H7 (cell line): ENCODE data around the gene C19orf73. TPM values are rescaled to one million over a fixed set of nuclear protein-coding genes. Genes with fewer than 3 reads are reported as not detected.
A peak's percentile ranks its signal among the peaks of the same experiment; 100 is the strongest.

Source experiments
- DNase-seq: peaks from one replicate; pipeline ENCODE4 v3.0.0; 2012
- H3K27me3 ChIP-seq: 2 replicates; pipeline ENCODE4 v1.6.0; 2011; ENCODE audit warnings: mild to moderate bottlenecking, low read length; ENCODE audit not compliant: control insufficient read depth, insufficient read depth
- H3K36me3 ChIP-seq: replicated peaks from 2 replicates; pipeline ENCODE4 v1.5.1; 2011; ENCODE audit warnings: low read length; ENCODE audit not compliant: control insufficient read depth, insufficient read depth
- H3K4me3 ChIP-seq: 2 replicates; pipeline ENCODE4 v1.5.1; 2011; ENCODE audit warnings: low read depth, mild to moderate bottlenecking, control low read depth, low read length, moderate library complexity; ENCODE audit not compliant: insufficient read depth
- total RNA-seq: library from RNA; depleted of rRNA; stranded (reverse); fragments of >200 nt; shearing (Covaris generic); gene quantifications from 2 replicates; pipeline ENCODE4 v1.2.3, GENCODE V29; 2014; rRNA removed

C19orf73 gene, protein sequence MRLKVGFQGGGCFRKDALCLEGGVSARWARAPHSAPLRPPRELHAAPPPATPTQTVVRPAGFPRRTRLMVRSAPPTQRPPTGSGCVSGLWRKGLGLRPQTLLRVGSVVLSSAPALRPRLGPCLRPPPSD
- 1.4 and 3.2 TPM in 2 replicates for total RNA-seq

DNA sequence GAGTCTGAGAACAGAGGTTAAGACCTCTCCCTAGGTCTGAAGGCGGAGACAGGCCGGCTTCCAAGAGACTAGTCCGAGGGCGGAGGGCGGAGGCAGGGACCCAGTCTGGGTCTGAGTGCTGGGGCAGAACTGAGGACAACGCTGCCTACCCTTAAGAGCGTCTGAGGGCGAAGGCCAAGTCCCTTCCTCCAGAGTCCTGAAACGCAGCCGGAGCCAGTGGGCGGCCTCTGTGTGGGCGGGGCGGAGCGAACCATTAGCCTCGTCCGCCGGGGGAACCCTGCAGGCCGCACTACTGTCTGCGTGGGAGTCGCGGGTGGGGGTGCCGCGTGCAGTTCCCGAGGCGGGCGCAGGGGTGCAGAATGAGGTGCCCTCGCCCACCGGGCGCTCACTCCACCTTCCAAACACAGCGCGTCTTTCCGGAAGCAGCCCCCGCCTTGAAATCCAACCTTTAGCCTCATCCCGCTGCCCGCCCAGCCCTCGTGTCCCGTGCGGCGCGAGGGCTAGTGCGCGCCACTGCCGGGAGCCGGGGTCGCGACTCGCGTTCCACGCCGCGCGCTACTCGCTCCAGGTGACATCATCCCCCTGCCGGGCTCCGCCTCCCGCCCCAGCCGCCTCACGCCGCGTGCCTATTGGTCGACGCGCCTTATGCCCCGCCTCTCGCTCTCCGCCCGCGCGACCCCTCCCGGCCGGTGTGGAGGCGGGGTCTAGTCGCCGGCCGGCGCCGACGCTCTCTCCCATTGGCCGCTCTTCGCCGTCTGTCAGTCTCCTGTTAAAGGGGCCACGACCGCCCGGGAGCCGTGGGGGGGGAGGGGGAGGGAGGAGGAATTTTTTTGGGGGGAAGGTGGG lies at the start of gene C19orf73:
Gene C19orf73 (minus strand): TSS at position 579 of the 846 bp plus-strand sequence. CDS start 121 bp downstream, at position 458.
- no peaks in the 10 kb centered on the region for H3K36me3 ChIP-seq
- H3K27me3 ChIP-seq, result peaks cover 39% of the 10 kb centered on the region
- peak; percentile 100 for DNase-seq
- H3K4me3 ChIP-seq, result peak within 1 kb of the TSS; percentile 96

DNA sequence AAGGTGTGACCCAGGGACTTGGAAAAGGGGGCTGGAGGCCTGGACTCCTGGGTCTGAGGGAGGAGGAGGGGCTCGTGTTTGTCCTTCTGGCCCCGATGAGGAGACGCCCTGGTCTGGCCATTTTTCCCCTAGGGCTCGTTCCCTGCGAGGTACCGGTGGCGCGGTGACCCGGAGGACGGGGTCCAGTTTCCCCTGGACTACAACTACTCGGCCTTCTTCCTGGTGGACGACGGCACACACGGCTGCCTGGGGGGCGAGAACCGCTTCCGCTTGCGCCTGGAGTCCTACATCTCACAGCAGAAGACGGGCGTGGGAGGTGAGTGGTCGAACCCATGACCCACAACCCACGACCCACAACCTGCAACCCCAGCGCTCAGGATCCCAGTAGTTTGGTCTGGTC lies 49.5 kb upstream of the C19orf73 start:
- DNase-seq, result peak; percentile 30
- no peak overlapping the region for H3K4me3 ChIP-seq
- H3K27me3 ChIP-seq, result peaks cover 18% of the 10 kb centered on the region
- no peaks in the 10 kb centered on the region for H3K36me3 ChIP-seq

DNA sequence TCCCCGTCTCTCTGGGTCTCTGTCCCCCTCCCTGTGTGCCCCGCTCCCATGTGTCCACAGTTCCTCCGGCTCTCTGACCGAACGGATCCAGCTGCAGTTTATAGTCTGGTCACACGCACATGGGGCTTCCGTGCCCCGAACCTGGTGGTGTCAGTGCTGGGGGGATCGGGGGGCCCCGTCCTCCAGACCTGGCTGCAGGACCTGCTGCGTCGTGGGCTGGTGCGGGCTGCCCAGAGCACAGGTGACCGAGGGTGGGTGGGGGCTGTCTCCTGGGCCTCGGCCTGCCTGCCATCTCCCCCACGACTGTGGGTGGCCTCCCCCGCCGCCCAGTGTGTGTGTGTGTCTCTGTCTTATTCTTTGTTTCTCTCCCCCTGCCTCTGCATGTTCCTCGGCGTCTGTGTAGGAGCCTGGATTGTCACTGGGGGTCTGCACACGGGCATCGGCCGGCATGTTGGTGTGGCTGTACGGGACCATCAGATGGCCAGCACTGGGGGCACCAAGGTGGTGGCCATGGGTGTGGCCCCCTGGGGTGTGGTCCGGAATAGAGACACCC lies 49.0 kb upstream of the C19orf73 start:
- Histone ChIP-seq H3K36me3 (no peaks in the 10 kb centered on the region), H3K27me3 (peaks cover 18% of the 10 kb centered on the region), H3K4me3 (no peak overlapping the region)
- DNase-seq, result peak; percentile 46

DNA sequence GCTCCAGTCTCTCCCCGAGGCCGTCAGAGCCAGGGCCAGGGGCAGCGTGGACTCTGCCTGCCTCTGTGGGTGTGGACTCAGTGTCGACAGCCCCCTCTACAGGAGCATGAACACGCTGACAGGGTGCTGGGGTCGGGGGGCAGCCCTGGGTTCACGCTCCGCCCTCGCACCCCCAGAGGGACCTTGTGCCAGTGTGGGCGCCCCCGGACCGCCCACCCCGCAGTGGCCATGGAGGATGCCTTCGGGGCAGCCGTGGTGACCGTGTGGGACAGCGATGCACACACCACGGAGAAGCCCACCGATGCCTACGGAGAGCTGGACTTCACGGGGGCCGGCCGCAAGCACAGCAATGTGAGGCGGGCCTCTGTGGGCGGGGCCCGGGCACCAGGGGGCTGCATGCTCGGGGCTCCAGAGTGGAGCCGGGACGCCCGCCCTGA lies 46.9 kb upstream of the C19orf73 start:
- no peaks in the 10 kb centered on the region for H3K36me3 ChIP-seq
- peak overlapping the region; percentile 25; the same call in 1 of the 2 replicates for H3K4me3 ChIP-seq
- DNase-seq, result peak; percentile 91
- H3K27me3 ChIP-seq, result peaks cover 18% of the 10 kb centered on the region

DNA sequence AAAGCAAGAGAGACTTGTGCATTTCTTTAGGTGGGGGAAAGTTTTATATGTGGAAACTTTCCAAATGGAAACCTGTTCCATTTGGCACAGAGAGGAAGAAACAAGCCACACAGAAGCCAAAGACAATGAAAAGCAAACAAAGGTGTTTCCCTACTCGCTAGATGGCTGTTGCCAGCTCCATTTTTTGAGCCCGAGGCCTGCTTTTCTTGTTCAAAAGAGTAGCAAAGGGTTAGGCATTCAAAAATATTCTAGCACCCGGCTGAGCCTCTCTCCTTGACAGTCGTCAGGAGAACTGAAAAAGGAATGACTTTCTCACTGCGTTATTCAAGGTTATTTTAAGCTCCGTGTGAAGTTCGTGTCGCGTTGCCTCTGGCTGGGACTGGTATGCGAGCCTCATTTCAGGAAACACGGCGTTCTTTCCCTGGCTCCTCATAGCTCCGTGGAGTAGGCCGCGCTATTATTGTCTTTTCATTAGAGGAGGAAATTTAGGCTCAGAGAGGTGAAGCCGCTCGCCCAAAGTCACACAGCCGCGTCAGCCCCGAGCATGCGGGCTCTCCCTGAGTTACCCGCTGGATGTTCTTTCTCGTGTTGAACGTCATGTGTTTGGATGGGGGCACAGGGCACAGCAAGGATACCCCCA lies 46.3 kb upstream of the C19orf73 start:
- peaks cover 18% of the 10 kb centered on the region for H3K27me3 ChIP-seq
- DNase-seq, result no peak
- no peaks in the 10 kb centered on the region for H3K36me3 ChIP-seq
- peak overlapping the region; percentile 25; the same call in 1 of the 2 replicates for H3K4me3 ChIP-seq

DNA sequence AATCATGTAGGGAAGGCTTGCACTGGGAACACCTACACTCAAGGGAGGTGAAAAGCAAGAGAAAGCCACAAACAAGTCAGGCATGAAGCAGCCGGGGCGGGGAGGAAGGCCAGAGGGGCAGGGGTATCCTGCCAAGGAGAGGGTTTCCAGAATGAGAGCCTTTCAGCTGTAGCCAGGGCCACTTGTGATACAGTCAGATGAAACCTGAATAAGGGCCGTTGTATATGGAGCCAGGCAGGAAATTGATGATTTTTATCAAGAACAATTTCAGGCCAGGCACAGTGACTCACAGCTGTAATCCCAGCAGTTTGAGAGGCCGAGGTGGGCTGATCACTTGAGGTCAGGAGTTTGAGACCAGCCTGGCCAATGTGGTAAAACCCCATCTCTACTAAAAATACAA lies 43.0 kb upstream of the C19orf73 start:
- peaks cover 28% of the 10 kb centered on the region for H3K27me3 ChIP-seq
- DNase-seq, result no peak
- H3K4me3 ChIP-seq, result no peak overlapping the region
- H3K36me3 ChIP-seq, result no peaks in the 10 kb centered on the region

DNA sequence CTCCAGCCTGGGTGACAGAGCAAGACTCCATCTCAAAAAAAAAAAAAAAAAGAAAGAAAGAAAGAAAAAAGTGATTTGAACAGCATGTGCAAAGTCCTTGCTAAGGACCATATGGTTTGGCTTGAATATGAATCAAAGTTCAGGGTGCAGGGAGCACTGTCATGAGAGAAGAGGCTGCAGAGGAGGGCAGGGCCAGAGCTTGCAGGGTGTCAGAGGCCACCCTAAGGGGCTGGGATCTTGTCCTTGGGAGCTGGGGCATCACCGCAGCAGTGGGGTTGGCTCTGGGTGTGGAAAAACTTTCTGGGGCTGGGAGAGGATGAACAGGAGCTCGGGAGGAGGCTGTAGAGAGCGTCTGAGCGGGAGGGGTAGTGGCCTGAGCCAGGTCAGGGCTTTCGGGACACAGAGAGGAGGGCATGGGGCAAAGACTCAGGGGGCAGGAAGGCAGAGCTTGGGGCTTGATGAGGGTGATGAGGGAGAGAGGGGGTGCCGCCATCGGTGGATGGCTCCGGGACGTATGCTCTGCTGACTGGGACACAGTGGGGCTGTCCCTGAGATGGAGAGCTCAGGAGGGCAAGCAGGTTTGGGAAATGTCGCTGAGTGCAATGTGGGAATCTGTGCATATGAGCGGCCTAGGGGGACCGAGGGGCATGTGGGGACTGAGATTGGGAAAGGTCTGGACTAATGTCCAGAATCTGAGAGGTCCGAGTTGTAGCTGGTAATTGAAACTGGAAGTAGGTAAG lies 41.7 kb upstream of the C19orf73 start:
- Histone ChIP-seq H3K27me3 (peaks cover 24% of the 10 kb centered on the region), H3K36me3 (no peaks in the 10 kb centered on the region), H3K4me3 (no peak overlapping the region)
- DNase-seq, result peak; percentile 22

DNA sequence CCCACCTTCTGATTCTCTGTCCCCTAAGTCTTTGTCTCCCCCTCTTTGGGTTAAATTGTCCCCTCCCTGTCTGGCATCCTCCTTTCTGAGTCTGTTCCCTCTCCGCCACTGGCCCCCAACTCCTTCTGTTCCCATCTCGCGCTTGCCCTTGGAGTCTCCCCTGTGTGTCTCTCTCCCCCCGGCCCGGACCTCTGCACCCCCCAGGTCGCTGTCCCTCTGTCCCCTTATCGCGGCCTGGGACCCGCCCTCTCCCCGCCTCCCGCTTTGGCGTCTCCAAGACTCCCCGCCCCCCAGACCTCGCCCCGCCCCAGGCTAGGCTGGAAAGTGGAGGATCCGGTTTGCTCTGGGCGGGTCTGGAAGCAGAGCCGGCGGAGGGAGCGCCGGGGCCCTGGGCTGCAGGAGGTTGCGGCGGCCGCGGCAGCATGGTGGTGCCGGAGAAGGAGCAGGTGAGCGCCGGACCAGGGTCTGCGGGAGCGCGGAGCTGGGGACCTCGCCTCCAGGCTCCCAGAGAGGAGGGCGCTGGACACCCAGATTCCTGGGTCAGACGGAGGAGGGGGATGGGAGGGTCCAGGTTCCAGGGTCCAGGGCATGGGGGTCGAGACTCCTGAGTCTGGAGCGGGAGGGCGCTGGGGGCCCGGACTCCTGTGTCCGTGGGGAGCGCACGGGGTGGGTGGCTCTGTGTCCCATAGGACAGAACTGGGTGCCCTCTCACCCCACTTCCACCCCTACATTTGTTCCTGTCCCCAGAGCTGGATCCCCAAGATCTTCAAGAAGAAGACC lies 38.7 kb upstream of the C19orf73 start, which contains the start of gene TRPM4:
Gene TRPM4 (plus strand): TSS at position 348 of the 780 bp plus-strand sequence. CDS start 75 bp downstream, at position 423.
- Histone ChIP-seq H3K36me3 (no peaks in the 10 kb centered on the region), H3K27me3 (peaks cover 26% of the 10 kb centered on the region), H3K4me3 (peak within 1 kb of the TSS; percentile 73)
- peak; percentile 98 for DNase-seq

DNA sequence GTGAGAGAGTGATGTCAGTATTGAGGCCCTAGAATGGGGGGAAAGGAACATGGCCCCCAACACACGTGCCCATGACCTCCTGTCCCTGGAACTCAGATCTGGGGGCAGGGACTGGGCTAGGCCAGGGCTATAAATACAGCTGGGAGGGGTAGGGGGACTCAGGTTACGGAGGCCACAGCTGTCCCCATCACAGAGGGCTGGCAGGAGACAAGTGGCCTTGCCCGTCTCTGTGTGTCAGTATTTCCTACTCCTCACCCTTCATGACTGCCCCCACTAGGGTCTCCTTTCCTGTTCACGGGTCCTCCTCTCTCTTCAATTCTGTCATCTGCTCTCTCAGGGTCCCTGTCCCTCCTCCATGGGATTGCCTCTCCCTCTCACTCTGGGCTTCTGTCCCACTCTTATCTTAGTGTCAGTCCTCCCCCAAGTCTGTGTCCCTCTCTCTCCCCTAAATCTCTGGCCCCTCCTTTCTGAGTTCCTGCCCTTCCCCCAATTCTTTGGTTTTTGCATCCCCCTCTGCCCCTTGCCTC lies 36.9 kb upstream of the C19orf73 start:
- Histone ChIP-seq H3K4me3 (no peak overlapping the region), H3K27me3 (peaks cover 35% of the 10 kb centered on the region), H3K36me3 (no peaks in the 10 kb centered on the region)
- peak; percentile 49 for DNase-seq

DNA sequence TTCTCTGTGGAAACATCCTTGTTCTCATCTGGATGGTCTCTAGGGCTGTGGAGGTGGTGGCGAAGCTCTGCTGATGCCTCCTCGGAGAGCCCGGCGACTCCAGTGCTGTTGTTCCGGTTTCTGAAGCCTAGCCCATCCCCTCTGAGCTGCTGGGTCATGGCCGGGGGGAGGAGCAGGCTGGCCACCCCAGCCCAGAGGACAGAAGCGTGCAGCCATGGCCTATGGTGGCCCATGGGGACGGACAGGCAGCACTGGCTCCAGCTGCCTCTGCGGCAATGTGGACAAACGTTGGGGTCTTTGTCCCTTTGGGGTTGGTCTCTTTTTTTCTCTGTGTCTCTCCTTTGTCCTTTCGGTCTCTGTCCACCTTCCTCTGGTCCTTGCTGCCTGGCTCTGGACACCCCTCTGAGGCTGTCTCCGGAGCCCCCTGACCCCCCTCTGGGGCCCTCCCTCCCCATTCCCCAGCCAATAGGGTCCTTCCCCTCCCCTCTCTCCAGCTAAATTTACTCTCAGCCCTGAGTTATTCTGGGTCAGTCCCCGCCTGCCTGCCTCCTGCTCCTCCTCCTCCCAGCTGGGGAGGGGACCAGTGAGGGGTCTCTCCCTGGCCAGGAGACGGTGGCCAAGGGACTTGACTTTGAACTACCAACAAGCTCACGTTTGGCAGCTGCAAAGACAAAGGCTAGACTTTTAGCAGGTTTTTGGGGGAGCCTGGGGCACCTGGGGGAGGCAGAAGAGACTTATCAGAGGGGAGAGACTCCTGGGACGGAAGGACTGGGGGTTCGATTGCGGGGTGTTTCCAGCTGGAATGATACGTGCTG lies 36.3 kb upstream of the C19orf73 start, which contains the start of gene HRC:
Gene HRC (minus strand): TSS at position 392 of the 815 bp plus-strand sequence. CDS start 159 bp downstream, at position 233.
- H3K4me3 ChIP-seq, result no peak within 1 kb of the TSS
- peak; percentile 56 for DNase-seq
- no peaks in the 10 kb centered on the region for H3K36me3 ChIP-seq
- H3K27me3 ChIP-seq, result peaks cover 38% of the 10 kb centered on the region

DNA sequence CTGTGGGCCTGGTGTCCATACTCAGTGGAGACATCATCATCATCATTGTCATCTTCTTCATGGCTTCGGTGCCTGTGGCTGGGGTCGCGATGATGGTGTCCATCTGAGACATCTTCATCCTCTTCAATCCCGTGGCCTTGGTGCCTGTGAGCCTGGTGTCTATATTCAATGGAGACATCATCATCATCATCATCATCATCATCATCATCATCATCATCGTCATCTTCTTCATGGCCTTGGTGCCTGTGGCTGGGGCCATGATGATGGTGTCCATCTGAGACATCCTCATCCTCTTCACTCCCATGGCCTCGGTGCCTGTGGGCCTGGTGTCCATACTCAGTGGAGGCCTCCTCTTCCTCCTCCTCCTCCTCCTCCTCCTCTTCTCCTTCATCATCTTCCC lies 35.3 kb upstream of the C19orf73 start:
- Histone ChIP-seq H3K27me3 (peaks cover 38% of the 10 kb centered on the region), H3K36me3 (no peaks in the 10 kb centered on the region), H3K4me3 (no peak overlapping the region)
- DNase-seq, result no peak

DNA sequence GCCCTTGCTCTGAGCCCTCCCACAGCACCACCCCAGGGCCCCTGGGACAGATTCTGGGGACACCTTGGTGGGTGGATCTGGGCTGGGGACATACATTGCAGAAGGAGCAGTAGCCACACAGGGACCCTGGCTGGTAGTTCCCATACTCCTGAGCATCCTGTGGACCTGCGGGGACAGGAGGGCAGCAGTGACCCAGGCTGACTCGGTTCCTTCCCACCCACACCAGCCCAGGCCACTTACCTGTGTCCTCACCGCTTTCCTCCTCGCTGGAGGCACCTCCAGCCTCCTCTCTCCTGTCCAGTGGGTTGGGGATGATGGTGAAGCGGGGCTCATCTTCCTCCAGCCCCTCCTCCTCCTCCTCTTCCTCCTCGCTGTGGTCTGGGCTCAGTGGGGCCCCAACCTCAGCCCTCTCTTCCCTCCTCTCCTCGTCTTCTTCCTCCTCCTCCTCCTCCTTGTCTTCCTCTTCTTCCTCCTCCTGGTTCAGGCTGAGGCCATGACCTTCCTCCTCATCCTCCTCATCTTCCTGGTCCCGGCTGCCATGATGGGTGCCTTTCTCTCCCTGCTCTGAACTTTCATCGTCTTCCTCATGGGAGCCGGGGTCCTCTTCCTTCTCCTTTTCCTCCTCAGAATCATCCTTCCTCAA lies 34.3 kb upstream of the C19orf73 start:
- H3K27me3 ChIP-seq, result peaks cover 36% of the 10 kb centered on the region
- H3K4me3 ChIP-seq, result no peak overlapping the region
- H3K36me3 ChIP-seq, result no peaks in the 10 kb centered on the region
- no peak for DNase-seq
